ENCODE measurements around the gene ALOX5AP.

ALOX5AP gene

DNA sequence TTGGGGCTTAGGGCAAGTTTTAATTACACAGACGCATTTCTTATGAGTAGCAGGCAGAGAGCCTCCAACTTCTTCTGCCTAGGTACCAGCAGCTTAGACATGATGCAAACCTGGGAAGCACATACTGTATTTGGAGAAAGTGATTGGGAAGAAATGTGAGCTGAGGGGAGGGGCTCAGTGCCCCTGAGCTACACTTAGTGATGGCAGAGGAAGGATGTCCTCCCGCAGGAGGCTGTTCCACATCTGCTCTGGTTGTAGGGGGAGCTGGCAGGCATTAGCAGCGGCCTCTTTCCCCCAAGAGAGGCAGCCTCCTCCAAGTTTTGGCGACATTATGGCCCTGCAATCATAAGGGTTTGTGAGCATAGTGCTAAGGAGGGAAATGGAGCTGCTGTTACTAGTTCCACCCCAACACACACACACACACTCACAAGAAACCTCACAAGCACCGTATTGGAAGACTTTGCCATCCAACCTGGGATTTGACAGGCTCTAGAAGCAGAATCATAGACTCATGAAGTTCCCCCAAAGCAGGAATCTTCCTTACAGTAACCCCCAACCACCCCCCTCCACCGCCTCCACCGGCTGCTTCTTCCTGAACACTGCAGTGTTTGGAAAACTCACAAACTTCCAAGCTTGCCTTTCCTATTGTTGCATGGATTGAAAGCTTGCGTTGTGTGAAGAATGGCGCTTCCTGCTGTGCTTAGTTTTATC is 3.3 kb downstream of the ALOX5AP start:
- no peak overlapping the region for H2AFZ ChIP-seq (ENCODE audit: low read length)
- no peaks in the 10 kb centered on the region for H3K36me3 ChIP-seq (replicated peaks; ENCODE audit: insufficient read depth, low read length)
- no peak overlapping the region for H3K27ac ChIP-seq (ENCODE audit: low read length)
- no peaks in the 10 kb centered on the region for H3K79me2 ChIP-seq (ENCODE audit: low read length)
- H3K9me2 ChIP-seq (replicated peaks; ENCODE audit: insufficient read depth, low read length) = no peaks in the 10 kb centered on the region
- H3K4me1 ChIP-seq (ENCODE audit: low read length) = peaks cover 46% of the 10 kb centered on the region
- H3K4me3 ChIP-seq (ENCODE audit: low read length) = no peak overlapping the region
- TF ChIP-seq EZH2 (optimal IDR thresholded peaks at IDR 0.05; ENCODE audit: low read depth, low read length) (no peak), EZH2phosphoT487 (IDR thresholded peaks at IDR 0.05; ENCODE audit: low read length) (no peak)
- TF ChIP-seq, protein P1, sequence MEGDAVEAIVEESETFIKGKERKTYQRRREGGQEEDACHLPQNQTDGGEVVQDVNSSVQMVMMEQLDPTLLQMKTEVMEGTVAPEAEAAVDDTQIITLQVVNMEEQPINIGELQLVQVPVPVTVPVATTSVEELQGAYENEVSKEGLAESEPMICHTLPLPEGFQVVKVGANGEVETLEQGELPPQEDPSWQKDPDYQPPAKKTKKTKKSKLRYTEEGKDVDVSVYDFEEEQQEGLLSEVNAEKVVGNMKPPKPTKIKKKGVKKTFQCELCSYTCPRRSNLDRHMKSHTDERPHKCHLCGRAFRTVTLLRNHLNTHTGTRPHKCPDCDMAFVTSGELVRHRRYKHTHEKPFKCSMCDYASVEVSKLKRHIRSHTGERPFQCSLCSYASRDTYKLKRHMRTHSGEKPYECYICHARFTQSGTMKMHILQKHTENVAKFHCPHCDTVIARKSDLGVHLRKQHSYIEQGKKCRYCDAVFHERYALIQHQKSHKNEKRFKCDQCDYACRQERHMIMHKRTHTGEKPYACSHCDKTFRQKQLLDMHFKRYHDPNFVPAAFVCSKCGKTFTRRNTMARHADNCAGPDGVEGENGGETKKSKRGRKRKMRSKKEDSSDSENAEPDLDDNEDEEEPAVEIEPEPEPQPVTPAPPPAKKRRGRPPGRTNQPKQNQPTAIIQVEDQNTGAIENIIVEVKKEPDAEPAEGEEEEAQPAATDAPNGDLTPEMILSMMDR (IDR thresholded peaks at IDR 0.05; ENCODE audit: low read length) = no peak
- H3K9ac ChIP-seq (ENCODE audit: low read length) = no peak overlapping the region
- no peaks in the 10 kb centered on the region for H3K9me3 ChIP-seq (replicated peaks; ENCODE audit: insufficient read depth, low read length)
- H4K20me1 ChIP-seq (ENCODE audit: insufficient read depth, low read length) = no peaks in the 10 kb centered on the region
- no peaks in the 10 kb centered on the region for H3K27me3 ChIP-seq (replicated peaks; ENCODE audit: insufficient read depth, low read length)
- DNase-seq = no peak
- H3F3A ChIP-seq (ENCODE audit: insufficient read depth, low read length) = peaks cover 4% of the 10 kb centered on the region; the same call in 1 of the 2 replicates
- no peak overlapping the region for H3K4me2 ChIP-seq (ENCODE audit: low read depth, low read length)

DNA sequence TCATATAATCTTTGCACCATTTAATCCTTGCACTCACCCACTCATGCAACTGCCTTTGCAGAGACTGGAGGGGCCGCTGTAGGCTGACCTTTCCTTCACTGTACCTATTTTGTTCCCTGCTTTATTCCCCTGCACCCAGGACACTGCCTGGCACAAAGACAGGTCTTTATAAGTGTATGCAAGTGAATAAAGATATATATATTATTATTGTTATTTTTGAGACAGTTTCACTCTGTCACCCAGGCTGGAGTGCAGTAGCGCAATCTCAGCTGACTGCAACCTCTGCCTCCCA is 3.8 kb downstream of the ALOX5AP start:
- Histone ChIP-seq H3K79me2 (ENCODE audit: low read length) (no peaks in the 10 kb centered on the region), H2AFZ (ENCODE audit: low read length) (no peak overlapping the region), H3K4me1 (ENCODE audit: low read length) (peaks cover 50% of the 10 kb centered on the region), H3K9ac (ENCODE audit: low read length) (no peak overlapping the region), H3K27me3 (replicated peaks; ENCODE audit: insufficient read depth, low read length) (no peaks in the 10 kb centered on the region), H3K4me3 (ENCODE audit: low read length) (no peak overlapping the region), H3F3A (ENCODE audit: insufficient read depth, low read length) (peaks cover 4% of the 10 kb centered on the region; the same call in 1 of the 2 replicates), H3K9me2 (replicated peaks; ENCODE audit: insufficient read depth, low read length) (no peaks in the 10 kb centered on the region), H3K27ac (ENCODE audit: low read length) (no peak overlapping the region), H3K9me3 (replicated peaks; ENCODE audit: insufficient read depth, low read length) (no peaks in the 10 kb centered on the region), H3K4me2 (ENCODE audit: low read depth, low read length) (no peak overlapping the region), H3K36me3 (replicated peaks; ENCODE audit: insufficient read depth, low read length) (no peaks in the 10 kb centered on the region), H4K20me1 (ENCODE audit: insufficient read depth, low read length) (no peaks in the 10 kb centered on the region)
- no peak for TF ChIP-seq EZH2 (optimal IDR thresholded peaks at IDR 0.05; ENCODE audit: low read depth, low read length)
- TF ChIP-seq, protein P1 (IDR thresholded peaks at IDR 0.05; ENCODE audit: low read length) = no peak
- no peak for TF ChIP-seq EZH2phosphoT487 (IDR thresholded peaks at IDR 0.05; ENCODE audit: low read length)
- DNase-seq = no peak

DNA sequence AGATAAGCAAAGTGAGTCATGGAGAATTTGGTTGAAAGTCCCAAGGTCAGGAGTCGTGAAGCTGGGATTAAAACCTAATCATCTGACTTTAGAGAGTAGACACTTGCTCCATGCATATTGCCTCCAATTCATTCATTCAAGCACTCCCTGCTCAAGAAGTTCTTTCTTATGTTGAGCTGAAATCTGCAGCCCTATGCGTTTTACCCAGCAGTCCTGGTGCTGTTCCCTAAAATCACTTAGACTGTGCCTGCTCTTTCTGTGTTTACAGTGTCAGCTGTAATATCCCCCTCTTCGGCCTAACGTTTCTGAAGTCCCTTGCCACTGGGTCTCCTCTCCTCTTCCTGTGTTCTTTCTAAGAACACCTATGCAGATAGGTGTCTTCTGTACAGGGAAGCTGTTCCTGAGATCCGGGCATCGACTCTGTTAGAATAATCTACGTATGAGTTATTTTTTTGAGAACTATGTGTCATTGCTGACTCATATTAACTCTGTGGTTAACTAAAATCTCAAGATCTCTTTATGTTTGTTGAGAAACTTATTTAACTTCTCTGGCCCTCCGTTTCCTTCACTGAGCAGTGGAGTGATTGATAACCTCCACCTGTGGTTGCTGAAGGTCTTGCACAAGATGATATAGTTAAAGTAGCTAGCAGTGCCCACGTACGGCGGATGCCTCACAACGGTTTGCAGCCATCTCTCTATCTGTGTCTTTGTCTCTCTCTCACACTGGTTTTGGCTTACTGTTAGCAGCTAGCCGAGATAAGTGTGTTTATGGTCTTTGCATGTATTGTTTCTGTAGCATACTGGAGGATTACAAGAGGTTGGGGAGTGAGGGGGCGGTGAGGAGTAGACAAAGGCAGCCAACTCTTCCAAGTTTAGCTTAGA is 4.7 kb downstream of the ALOX5AP start:
- peaks cover 48% of the 10 kb centered on the region for H3K4me1 ChIP-seq (ENCODE audit: low read length)

More for the DNA sequence above, 4.7 kb downstream of the ALOX5AP start:
- Histone ChIP-seq H3K9me3 (replicated peaks; ENCODE audit: insufficient read depth, low read length) (no peaks in the 10 kb centered on the region), H3K9ac (ENCODE audit: low read length) (no peak overlapping the region), H3K79me2 (ENCODE audit: low read length) (no peaks in the 10 kb centered on the region), H3K4me2 (ENCODE audit: low read depth, low read length) (no peak overlapping the region), H3K27me3 (replicated peaks; ENCODE audit: insufficient read depth, low read length) (no peaks in the 10 kb centered on the region), H3K9me2 (replicated peaks; ENCODE audit: insufficient read depth, low read length) (no peaks in the 10 kb centered on the region), H3K27ac (ENCODE audit: low read length) (no peak overlapping the region), H2AFZ (ENCODE audit: low read length) (no peak overlapping the region), H3K4me3 (ENCODE audit: low read length) (no peak overlapping the region), H3K36me3 (replicated peaks; ENCODE audit: insufficient read depth, low read length) (no peaks in the 10 kb centered on the region), H4K20me1 (ENCODE audit: insufficient read depth, low read length) (no peaks in the 10 kb centered on the region), H3F3A (ENCODE audit: insufficient read depth, low read length) (peaks cover 8% of the 10 kb centered on the region)
- no peak for DNase-seq
- TF ChIP-seq EZH2phosphoT487 (IDR thresholded peaks at IDR 0.05; ENCODE audit: low read length) (no peak), EZH2 (optimal IDR thresholded peaks at IDR 0.05; ENCODE audit: low read depth, low read length) (no peak)
- TF ChIP-seq, protein P1 (IDR thresholded peaks at IDR 0.05; ENCODE audit: low read length) = no peak

Measured in MM.1S (cell line).